GM18526 (cell line): ENCODE results near the gene AMPD1.

Source experiments
- POLR2A ChIP-seq: IDR thresholded peaks from 3 replicates; pipeline ENCODE4 v1.6.1; 2011; ENCODE audit not compliant: insufficient read length; ENCODE audit errors: extremely low read depth

Gene AMPD1

DNA sequence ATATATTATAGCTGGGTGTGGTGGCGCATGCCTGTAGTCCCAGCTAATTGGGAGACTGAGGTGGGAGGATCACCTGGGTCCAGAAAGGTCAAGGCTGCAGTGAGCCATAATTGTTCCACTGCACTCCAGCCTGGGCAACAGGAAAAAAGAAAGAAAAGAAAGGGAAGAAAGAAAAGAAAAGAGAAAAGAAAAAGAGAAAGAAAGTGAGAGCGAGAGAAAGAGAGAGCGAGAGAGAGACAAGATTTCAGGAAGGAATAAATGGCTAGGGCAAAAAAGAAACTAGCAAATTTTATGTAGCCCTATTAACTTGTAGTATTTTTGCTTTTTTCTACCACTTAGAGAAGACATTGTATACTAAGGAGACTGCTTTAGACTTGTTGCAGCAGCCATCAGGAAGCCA is 15.0 kb upstream of the AMPD1 start:
- TF ChIP-seq POLR2A: no peak

DNA sequence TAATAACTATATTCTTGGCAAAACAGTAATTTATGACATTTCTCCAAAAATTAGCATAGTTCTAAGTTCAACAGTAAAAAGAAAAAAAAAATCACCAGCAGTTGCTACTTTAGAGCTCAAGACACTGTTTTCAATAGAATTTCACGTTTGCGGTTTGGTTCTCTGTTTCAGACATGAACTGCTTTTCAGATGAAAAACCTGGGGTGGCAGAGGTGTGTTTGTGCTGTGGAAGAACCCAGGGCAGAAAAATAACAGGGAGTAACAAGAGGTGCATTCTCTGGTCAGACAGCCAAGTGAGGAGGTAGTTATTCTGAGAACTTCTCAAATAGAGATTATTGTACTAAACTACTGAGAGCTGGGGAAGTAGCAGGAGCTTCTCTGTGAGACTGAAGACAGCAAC is 12.3 kb upstream of the AMPD1 start:
- no peak for TF ChIP-seq POLR2A

DNA sequence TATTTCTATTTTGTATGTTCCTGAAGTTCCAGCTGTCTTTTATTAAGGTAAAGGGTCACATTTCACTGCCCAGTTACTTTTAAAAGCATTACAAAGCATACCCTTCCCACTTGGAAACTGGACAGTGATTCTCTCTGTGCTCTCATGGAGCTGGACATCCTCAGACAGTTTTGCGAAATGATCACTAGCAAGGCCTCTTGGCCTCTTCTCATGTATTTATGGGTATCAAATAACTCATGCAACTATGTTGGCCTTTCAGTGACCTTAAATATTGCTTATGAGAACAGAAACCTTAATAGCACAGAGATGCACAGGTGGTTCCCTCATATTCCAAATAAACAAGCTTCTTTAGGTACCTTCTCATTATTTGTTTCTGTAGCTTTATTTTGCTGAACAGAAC is 7.9 kb upstream of the AMPD1 start:
- no peak for TF ChIP-seq POLR2A

DNA sequence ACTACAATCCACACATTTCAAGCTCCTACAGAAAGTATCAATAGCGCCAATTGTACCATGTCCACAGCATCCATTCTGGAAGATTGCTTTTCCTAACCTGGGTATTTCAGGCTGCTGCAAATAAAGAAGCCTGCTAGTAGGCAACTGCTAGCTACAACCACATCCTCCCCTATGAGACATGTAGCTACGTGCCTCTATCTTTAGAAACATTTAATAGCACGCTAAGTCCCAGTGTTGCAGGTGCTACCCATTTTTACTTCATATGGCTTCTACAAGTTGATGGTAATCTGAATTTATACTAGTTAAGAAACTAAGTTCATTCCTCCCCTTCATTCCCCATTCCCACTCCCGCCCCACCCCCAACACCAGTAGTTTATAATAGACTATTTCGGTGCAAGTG is 7.4 kb upstream of the AMPD1 start:
- TF ChIP-seq POLR2A: no peak

DNA sequence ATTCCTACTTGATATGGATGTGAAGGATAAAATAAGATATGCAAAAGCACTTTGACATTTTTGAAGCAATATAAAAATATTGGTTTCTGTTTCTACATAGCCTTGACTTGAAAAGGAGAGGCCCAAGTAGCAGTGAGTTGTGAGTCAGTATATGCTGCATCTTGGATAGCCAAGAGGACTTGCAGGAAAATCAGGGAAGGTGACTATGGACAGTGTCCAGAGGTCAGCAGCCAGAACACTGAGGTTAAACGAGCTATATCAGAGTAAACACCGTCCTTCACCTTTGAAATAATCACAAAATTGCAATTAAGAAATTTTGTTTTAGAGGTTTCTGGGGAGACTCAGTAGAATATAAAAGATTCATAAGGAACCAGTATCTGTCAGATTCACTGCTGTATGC is 6.6 kb upstream of the AMPD1 start:
- no peak for TF ChIP-seq POLR2A

DNA sequence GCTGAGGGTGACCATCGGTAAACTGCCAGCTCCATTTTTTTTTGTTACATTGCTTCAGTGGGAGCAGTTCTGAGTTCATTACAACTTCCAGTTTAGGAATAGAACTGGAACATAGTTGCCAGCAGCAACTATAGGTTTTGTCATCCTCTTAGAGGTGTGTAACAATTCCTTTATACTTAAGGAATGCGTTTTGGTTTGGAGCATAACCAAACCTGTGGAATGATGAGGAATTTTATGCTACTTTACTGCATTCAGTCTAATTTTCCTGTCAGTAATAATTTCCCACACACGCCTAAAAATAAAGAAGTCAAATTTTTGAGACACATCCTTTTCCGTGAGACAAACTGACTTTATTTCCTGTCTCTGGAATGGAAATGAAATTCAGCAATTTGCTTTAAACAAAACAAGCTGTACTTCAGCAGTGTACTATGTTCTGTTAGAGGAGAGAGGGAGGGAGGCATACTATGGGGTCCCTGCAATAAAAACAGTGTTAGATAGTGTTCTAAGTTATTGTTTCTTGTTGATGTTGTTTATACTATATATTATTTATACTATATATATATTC is 4.8 kb upstream of the AMPD1 start:
- no peak for TF ChIP-seq POLR2A

DNA sequence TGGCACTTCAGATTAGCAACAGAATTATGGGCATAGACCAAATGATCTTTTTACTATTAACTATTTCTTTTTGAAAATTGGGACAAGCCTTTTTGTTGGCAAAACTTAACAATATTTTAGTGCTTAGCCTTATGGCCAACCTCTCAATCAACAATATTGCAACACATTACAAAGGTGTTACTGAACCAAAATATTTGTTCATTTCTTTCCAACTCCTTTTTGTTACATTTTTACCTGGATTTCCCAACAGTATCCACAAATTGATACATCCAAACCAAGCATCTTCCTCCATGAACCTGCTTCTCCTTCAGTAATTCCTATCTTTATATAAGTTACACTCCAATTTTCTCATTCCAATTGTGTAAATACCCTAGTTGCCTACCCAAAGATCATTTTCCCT is 1.5 kb upstream of the AMPD1 start:
- no peak for TF ChIP-seq POLR2A

DNA sequence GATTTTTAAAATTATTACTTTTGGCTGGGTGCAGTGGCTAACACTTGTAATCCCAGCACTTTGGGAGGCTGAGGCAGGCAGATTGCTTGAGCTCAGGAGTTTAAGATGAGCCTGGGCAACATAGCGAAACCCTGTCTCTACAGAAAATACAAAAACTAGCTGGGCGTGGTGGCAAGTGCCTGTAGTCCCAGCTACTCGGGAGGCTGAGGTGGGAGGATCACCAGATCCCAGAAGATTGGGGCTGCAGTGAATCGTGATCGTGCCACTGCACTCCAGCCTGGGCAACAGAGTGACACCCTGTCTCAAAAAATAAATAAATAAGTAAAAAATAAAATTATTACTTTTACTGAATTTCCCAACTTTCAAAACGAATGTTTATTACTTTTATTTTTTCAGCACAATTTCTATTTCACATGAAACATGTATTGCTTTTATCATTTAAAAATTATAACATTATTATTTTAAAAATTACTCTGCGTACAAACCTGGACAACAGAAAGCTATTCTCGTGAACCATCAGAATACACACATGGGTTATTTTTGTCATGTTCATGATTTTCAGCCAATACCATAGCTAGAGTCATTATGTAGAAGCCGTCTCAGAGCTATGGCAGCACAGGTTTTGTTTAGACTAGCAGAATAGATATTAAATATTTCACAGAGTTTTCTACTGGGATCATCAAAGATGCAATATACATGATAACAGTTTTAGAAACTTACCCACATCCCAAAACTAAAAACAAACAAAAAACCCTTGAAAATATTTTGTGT is 621 bp downstream of the AMPD1 start:
- TF ChIP-seq POLR2A: no peak

DNA sequence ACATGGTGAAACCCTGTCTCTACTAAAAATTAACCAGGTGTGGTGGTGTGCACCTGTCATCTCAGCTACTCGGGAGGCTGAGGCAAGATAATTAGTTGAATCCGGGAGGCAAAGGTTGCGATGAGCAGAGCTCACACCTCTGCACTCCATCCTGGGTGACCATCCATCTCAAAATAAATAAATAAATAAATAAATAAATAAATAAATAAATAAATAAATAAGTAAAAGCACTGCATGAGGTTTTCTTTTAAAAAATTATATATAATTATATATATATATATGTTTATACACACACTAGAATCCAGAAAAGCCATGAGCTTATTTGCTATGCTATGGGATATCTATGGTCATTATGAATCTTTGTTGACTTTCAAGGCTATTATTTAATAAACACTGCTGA is 2.4 kb downstream of the AMPD1 start:
- no peak for TF ChIP-seq POLR2A

DNA sequence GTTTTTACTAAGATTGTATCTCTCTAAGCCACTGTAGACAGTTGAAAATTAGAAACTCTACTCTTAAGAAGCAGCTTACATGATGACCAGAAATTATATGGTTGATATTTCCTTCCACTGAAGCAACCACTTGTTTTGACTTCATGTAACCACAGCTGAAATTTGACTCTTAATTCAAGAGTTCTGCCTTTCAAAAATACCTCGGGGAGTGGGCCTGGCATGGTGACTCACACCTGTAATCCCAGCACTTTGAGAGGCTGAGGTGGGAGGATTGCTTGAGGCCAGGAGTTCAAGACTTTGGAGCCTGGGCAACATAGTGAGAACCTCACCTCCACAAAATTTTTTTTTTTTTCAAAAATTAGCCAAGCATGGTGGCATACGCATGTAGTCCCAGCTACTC is 4.3 kb downstream of the AMPD1 start:
- no peak for TF ChIP-seq POLR2A

DNA sequence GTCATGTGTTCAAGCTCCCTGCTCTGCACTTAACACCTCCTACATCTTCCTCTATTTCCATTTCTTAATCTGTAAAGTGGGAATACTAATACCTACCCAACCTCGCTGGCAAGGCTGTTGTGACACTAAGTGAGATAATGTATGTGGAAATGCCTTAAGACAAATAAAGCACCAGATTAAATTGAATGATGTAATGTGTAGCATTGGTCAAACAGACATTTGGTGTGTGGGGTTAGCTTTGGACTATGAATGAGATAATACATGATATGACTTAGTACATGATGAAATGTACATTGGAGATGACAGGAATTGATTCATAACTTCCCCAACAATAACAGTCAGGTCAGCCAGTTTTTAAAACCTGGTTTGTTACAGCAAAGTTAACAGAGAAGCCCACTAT is 5.2 kb downstream of the AMPD1 start:
- no peak for TF ChIP-seq POLR2A

DNA sequence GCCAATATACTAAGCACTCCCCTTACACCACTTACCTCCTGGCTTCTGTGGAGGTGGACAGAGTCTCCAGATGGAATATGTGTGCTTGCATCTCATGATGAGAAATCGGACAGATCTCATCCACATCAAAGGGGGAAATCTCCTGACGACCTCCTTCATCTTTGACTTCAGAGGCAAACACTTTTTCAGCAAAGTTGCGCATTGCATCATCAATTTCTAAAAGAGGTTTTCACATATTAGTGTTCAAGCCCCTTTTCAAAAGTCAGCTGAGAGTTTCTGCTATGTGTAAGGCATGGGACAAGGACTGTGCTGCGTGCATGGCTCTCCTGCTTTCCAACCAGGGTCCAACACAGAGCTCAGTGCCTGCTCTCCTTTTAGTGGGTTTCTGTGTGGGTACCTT is 6.8 kb downstream of the AMPD1 start:
- TF ChIP-seq POLR2A: no peak

DNA sequence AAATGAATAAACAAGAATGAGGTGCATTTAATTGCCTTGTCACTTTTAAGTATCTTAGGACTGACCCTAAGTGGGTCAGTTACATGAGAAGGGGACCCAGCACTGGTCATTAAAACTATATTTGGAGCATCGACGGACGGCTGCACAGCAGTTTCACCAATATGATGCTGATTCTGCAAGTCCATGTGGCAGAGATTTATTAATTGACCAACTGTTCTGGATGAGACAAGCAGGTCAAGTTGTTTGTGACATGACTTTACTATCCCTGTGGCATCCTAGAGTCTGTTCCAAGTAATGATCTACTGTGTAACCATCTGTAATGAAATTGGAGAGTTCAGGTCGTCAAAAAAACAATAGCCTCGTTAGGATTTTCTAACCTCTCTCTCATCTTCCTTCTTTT is 9.5 kb downstream of the AMPD1 start:
- TF ChIP-seq POLR2A: no peak

DNA sequence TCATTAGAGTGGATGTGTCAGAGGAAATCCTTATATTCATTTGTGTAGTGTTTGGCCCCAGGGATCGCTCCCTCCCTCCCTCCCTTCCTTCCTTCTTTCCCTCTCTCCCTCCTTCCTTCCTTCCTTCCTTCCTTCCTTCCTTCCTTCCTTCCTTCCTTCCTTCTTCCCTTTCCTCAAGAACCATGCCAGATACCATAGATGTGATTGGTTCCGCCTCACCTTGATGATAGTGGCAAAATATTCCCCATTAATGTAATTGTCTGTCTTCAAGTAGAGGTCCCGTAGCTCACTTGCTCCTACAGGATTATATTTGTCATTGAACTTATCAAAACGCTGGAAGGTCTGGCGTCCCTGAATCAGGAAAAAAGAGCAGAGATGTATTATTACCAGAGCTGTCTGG is 17.7 kb downstream of the AMPD1 start:
- no peak for TF ChIP-seq POLR2A

DNA sequence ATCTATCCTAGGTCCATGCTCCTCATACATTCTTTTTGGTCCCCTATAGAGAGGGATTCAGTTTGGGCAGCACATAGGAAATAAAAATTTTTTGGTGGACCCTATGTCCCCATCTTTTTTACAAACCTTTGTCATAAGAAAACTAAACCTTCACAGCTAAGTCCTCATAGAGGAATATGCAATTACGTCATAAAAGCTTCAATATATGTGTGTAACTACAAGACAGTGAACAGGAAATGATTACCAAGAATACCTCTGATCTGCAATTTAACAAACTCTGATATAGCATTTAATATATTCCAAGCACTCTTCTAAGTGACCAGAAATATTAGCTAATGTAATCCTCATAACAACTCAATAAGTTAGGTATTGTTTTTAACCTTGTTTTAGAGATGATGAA is 19.2 kb downstream of the AMPD1 start:
- no peak for TF ChIP-seq POLR2A

DNA sequence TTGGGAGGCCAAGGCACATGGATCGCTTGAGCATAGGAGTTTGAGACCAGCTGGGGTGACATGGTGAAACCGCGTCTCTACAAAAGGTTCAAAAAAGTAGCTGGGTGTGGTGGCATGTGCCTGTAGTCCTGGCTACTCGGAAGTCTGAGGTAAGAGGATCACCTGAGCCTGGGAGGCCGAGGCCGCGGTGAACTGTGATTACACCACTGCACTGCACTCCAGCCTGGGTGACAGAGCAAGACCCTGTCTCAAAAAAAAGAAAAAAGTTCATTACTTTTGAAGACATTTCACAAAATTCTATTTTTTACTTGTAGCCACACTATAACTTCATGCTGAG is 23.4 kb downstream of the AMPD1 start:
- TF ChIP-seq POLR2A: no peak
